SU-DHL-6 (cell line): ENCODE measurements around the gene RSPH1.

Experiments used
- EZH2phosphoT487 ChIP-seq: fragments of 200-600 bp; sonication (generic), shearing (Covaris generic); conservative IDR thresholded peaks from 2 replicates; pipeline ENCODE4 v1.6.1; 2018; ENCODE audit warnings: mild to moderate bottlenecking, antibody characterized with exemption, low read length, moderate library complexity, mixed read lengths
- TF ChIP-seq, protein P1 (sequence below): fragments of 200-600 bp; sonication (generic); IDR thresholded peaks from one replicate; pipeline ENCODE4 v1.5.1; 2017; ENCODE audit warnings: antibody characterized with exemption, mild to moderate bottlenecking, low read length, moderate library complexity; ENCODE audit not compliant: insufficient read depth, poor library complexity, severe bottlenecking

GRCh38 chr21:42447732-42448131 is 48.3 kb downstream of the RSPH1 start:
- TF ChIP-seq, protein P1, sequence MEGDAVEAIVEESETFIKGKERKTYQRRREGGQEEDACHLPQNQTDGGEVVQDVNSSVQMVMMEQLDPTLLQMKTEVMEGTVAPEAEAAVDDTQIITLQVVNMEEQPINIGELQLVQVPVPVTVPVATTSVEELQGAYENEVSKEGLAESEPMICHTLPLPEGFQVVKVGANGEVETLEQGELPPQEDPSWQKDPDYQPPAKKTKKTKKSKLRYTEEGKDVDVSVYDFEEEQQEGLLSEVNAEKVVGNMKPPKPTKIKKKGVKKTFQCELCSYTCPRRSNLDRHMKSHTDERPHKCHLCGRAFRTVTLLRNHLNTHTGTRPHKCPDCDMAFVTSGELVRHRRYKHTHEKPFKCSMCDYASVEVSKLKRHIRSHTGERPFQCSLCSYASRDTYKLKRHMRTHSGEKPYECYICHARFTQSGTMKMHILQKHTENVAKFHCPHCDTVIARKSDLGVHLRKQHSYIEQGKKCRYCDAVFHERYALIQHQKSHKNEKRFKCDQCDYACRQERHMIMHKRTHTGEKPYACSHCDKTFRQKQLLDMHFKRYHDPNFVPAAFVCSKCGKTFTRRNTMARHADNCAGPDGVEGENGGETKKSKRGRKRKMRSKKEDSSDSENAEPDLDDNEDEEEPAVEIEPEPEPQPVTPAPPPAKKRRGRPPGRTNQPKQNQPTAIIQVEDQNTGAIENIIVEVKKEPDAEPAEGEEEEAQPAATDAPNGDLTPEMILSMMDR, result no peak
- TF ChIP-seq EZH2phosphoT487, result no peak
